ENCODE measurements around the gene PABPC1L.

DNA sequence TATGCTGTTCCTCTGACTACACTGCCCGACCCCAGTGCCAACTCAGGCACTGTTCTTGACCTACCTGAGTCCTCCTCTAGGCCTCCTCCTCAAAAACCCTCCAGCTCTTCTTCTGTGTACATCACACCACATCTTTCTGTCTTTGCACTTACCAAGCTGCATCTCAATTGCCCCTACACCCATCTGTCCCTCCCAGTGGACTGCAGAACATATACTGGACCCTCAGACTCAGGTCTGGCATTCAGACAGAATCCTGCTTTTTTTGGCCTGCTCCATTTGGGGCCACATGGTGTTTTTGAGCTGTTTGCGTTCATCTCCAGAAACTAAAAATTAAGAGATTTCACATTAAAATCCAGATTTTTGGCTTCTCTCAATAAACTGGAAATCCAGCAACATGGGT is 47.6 kb upstream of the PABPC1L start:
- no peak for TF ChIP-seq POLR2AphosphoS5 (IDR thresholded peaks at IDR 0.05; ENCODE audit: low read depth, low read length)
- no peak for TF ChIP-seq REST (IDR thresholded peaks at IDR 0.05; ENCODE audit: insufficient read depth in 1 of 2, low read depth in 2 of 2, low read length in 2 of 2)
- no peak for TF ChIP-seq TAF1 (IDR thresholded peaks at IDR 0.05; ENCODE audit: borderline replicate concordance, insufficient read depth, low read length)
- no peak for TF ChIP-seq FOXP2 (optimal IDR thresholded peaks at IDR 0.05; ENCODE audit: borderline replicate concordance, extremely low read depth, extremely low read length, insufficient read depth)

Data from PFSK-1 (cell line).